Measurements from ENCODE around the gene IL19.

Gene IL19

DNA sequence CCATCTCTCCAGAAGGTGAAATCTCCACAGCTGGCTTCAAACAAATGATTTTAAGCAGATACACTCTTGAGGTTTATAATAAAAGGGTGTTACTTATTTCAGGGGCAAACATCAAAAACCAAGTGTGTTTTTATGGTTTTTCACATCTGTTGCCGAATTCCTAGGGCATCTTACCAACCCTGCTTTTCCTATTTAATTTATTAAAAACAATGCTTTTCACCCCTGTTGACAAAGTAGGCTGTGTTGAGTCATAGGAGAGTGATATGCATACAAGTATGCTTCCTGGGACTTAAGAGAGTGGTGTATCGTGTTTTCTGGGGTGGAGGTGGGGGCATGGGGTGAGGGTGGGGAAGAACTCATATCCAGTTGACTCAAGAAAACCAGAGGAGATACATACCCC lies 65.5 kb downstream of the IL19 start:
- Histone ChIP-seq H4K20me1 (ENCODE audit: insufficient read depth, low read length) (no peaks in the 10 kb centered on the region), H3K27ac (ENCODE audit: low read length) (no peak overlapping the region), H2AFZ (ENCODE audit: low read depth, low read length) (no peak overlapping the region), H3K27me3 (ENCODE audit: insufficient read depth, low read length, poor library complexity) (no peaks in the 10 kb centered on the region), H3K9ac (ENCODE audit: low read depth, low read length) (no peak overlapping the region), H3K4me1 (ENCODE audit: insufficient read depth, low read length) (no peaks in the 10 kb centered on the region), H3K36me3 (ENCODE audit: insufficient read depth, low read length) (no peaks in the 10 kb centered on the region), H3K4me2 (ENCODE audit: insufficient read depth, low read length) (no peak overlapping the region), H3K9me3 (ENCODE audit: insufficient read depth, low read length, severe bottlenecking) (no peaks in the 10 kb centered on the region), H3K79me2 (ENCODE audit: insufficient read depth, low read length) (no peaks in the 10 kb centered on the region), H3K4me3 (ENCODE audit: low read depth in 1 of 2, low read length in 2 of 2) (no peak overlapping the region)
- TF ChIP-seq CTCF (IDR thresholded peaks at IDR 0.05; ENCODE audit: borderline replicate concordance, extremely low read depth, low read length, poor library complexity, severe bottlenecking) (no peak), EZH2 (IDR thresholded peaks at IDR 0.05; ENCODE audit: borderline replicate concordance, low read depth, low read length, severe bottlenecking) (no peak)
- DNase-seq (no peak), ATAC-seq (ENCODE audit: insufficient read depth, low read depth) (no peak)

DNA sequence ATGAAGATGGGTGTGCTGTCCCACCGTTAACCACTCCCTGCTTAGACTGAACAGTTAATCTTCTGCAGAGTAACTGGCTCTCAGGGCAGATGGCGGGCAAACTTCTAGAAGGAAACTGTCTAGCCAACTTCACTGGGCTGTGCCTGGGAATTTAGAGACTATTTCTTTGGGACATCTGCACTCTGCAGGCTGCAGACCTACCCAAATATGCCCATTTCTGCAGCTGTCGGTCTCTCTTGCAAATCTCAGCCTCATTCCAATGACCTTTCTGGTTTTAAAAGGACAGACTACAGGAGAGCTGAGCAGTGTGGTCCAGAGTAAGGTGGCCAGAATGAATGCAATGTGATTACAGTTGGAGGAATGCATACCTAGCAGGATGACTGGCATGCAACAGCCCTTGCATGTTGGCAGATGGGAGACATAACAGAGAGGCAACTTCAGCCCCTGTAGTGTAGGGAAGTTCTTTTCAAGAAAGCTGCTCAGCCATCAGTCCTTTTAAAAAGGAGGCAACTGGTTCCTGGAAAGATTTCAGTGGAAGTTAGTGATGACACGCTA lies 68.5 kb downstream of the IL19 start:
- H3K4me1 ChIP-seq (ENCODE audit: insufficient read depth, low read length): no peaks in the 10 kb centered on the region
- no peaks in the 10 kb centered on the region for H4K20me1 ChIP-seq (ENCODE audit: insufficient read depth, low read length)
- H3K27ac ChIP-seq (ENCODE audit: low read length): no peak overlapping the region
- H3K4me2 ChIP-seq (ENCODE audit: insufficient read depth, low read length): no peak overlapping the region
- TF ChIP-seq CTCF (IDR thresholded peaks at IDR 0.05; ENCODE audit: borderline replicate concordance, extremely low read depth, low read length, poor library complexity, severe bottlenecking) (no peak), EZH2 (IDR thresholded peaks at IDR 0.05; ENCODE audit: borderline replicate concordance, low read depth, low read length, severe bottlenecking) (no peak)
- no peak overlapping the region for H3K4me3 ChIP-seq (ENCODE audit: low read depth in 1 of 2, low read length in 2 of 2)
- no peak overlapping the region for H2AFZ ChIP-seq (ENCODE audit: low read depth, low read length)
- no peaks in the 10 kb centered on the region for H3K27me3 ChIP-seq (ENCODE audit: insufficient read depth, low read length, poor library complexity)
- no peaks in the 10 kb centered on the region for H3K79me2 ChIP-seq (ENCODE audit: insufficient read depth, low read length)
- no peak for ATAC-seq (ENCODE audit: insufficient read depth, low read depth)
- H3K36me3 ChIP-seq (ENCODE audit: insufficient read depth, low read length): no peaks in the 10 kb centered on the region
- H3K9me3 ChIP-seq (ENCODE audit: insufficient read depth, low read length, severe bottlenecking): no peaks in the 10 kb centered on the region
- no peak overlapping the region for H3K9ac ChIP-seq (ENCODE audit: low read depth, low read length)
- DNase-seq: no peak

DNA sequence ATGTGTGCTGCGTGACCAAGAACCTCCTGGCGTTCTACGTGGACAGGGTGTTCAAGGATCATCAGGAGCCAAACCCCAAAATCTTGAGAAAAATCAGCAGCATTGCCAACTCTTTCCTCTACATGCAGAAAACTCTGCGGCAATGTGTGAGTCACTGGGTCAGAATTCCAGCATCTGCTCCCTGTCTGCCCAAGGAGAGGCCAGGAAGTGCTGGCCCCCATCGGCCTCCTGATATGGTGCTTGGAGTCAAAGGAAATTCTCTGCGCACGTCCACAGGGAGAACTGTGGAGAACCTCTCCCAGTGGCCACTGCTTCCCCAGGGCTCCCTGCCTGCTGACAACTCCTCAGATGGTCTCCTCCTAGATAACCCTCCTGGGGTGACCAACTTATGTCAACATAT lies 69.3 kb downstream of the IL19 start:
- no peaks in the 10 kb centered on the region for H3K36me3 ChIP-seq (ENCODE audit: insufficient read depth, low read length)
- H3K4me2 ChIP-seq (ENCODE audit: insufficient read depth, low read length): no peak overlapping the region
- DNase-seq (no peak), ATAC-seq (ENCODE audit: insufficient read depth, low read depth) (no peak)
- H3K79me2 ChIP-seq (ENCODE audit: insufficient read depth, low read length): no peaks in the 10 kb centered on the region
- no peak overlapping the region for H3K27ac ChIP-seq (ENCODE audit: low read length)
- H3K4me1 ChIP-seq (ENCODE audit: insufficient read depth, low read length): no peaks in the 10 kb centered on the region
- no peaks in the 10 kb centered on the region for H3K27me3 ChIP-seq (ENCODE audit: insufficient read depth, low read length, poor library complexity)
- TF ChIP-seq CTCF (IDR thresholded peaks at IDR 0.05; ENCODE audit: borderline replicate concordance, extremely low read depth, low read length, poor library complexity, severe bottlenecking) (no peak), EZH2 (IDR thresholded peaks at IDR 0.05; ENCODE audit: borderline replicate concordance, low read depth, low read length, severe bottlenecking) (no peak)
- no peak overlapping the region for H2AFZ ChIP-seq (ENCODE audit: low read depth, low read length)
- H4K20me1 ChIP-seq (ENCODE audit: insufficient read depth, low read length): no peaks in the 10 kb centered on the region
- H3K9ac ChIP-seq (ENCODE audit: low read depth, low read length): no peak overlapping the region
- H3K9me3 ChIP-seq (ENCODE audit: insufficient read depth, low read length, severe bottlenecking): no peaks in the 10 kb centered on the region
- no peak overlapping the region for H3K4me3 ChIP-seq (ENCODE audit: low read depth in 1 of 2, low read length in 2 of 2)
